DOHH2 (cell line): ENCODE data around the gene GALNT18.

ENCODE experiments used
- CTCF ChIP-seq: fragments of 200-600 bp; sonication (generic); IDR thresholded peaks from one replicate; pipeline ENCODE4 v1.5.1; 2014; ENCODE audit warnings: antibody characterized with exemption, mild to moderate bottlenecking, low read depth, low read length; ENCODE audit not compliant: poor library complexity, severe bottlenecking
- EZH2phosphoT487 ChIP-seq: fragments of 200-600 bp; sonication (generic); IDR thresholded peaks from 2 replicates; pipeline ENCODE4 v1.6.1; 2017; ENCODE audit warnings: borderline replicate concordance, mild to moderate bottlenecking, antibody characterized with exemption, low read length, moderate library complexity, mixed read lengths

- no peak for TF ChIP-seq CTCF
- no peak for TF ChIP-seq EZH2phosphoT487
Observed at GRCh38 chr11:11416917-11417316, 204.9 kb downstream of the GALNT18 start.
